Activated CD4-positive, alpha-beta T cell treated with anti-CD3 and anti-CD28 coated beads, Interleukin-2, amount 10 ng/mL, durations not matched to agents 24 days and 14 days (primary cell): ENCODE data around the gene FMO5. TPM values are rescaled to one million over a fixed set of nuclear protein-coding genes. Genes with fewer than 3 reads are reported as not detected.
"Not testable (repeated sequence)": the region's sequence is repeated elsewhere in the genome, so short reads cannot be mapped to it uniquely, and the experiment has no call there.

Experiments used
- DNase-seq: peaks from one replicate; pipeline ENCODE4 v3.0.0; 2022
- H3K27ac Mint-ChIP-seq: one replicate; pipeline ENCODE4 v1.8.0; 2022; ENCODE audit warnings: mild to moderate bottlenecking, mixed read lengths
- H3K27me3 Mint-ChIP-seq: one replicate; pipeline ENCODE4 v1.8.0; 2022; ENCODE audit warnings: mixed read lengths
- H3K36me3 Mint-ChIP-seq: one replicate; pipeline ENCODE4 v1.8.0; 2022; ENCODE audit warnings: low read depth, mild to moderate bottlenecking, mixed read lengths
- H3K4me1 Mint-ChIP-seq: one replicate; pipeline ENCODE4 v1.8.0; 2021; ENCODE audit warnings: mixed read lengths
- H3K4me3 Mint-ChIP-seq: one replicate; pipeline ENCODE4 v1.8.0; 2022; ENCODE audit warnings: mild to moderate bottlenecking, moderate library complexity, mixed read lengths
- H3K9me3 Mint-ChIP-seq: one replicate; pipeline ENCODE4 v1.8.0; 2021; ENCODE audit warnings: mixed read lengths
- intact Hi-C: fragments of 100-400 bp; cut with micrococcal nuclease; formaldehyde crosslinking; loops from one replicate; pipeline ENCODE4 v1.15.1; 2023
- total RNA-seq: library from RNA; stranded (reverse); gene quantifications from 2 replicates; pipeline ENCODE4 v1.2.3, GENCODE V29; 2022

Gene FMO5
- total RNA-seq, 1 donor from 2014 or later: 0.12 TPM

DNA sequence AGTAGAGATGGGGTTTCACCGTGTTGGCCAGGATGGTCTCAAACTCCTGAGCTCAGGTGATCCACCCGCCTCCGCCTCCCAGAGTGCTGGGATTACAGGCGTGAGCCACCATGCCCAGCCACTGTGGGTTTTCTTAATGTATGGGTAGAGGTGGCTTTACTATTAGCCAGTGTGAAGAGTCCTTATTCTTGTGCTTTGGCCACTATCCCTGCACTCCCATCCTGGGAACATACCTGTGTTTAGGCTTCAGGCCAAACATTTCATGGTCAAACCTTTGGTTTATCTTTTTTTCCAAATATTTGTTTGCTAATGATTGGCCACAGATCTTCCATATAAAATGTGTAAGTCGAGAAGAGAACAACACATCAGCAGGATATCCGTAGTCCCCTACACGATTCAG lies 16.5 kb downstream of the FMO5 start:
- H3K4me3 Mint-ChIP-seq: no peak overlapping the region
- no peak for DNase-seq
- intact Hi-C loops: no loop called here
- H3K36me3 Mint-ChIP-seq: no peaks in the 10 kb centered on the region
- no peak overlapping the region for H3K27ac Mint-ChIP-seq
- peaks cover 7% of the 10 kb centered on the region for H3K27me3 Mint-ChIP-seq
- no peaks in the 10 kb centered on the region for H3K9me3 Mint-ChIP-seq
- H3K4me1 Mint-ChIP-seq: no peaks in the 10 kb centered on the region

DNA sequence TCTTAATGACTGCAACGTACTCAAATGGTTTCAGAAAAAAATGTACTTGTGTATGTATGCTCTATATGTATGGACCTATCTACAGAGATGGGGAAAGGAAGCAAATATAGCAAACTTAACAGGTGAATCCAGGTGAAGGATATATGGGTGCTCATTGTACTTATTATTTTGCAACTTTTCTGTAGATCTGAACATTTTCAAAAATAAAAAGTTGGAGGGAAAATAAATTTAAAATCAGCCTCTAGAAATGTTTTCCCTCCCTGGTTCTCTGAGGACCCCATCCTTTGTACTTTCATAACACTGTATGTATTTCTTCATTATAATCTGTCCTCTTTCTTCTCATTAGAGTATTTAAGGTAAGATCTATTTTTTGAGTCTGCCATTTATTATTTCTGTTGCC lies 17.9 kb downstream of the FMO5 start:
- Mint-ChIP-seq H3K9me3 (peaks cover 5% of the 10 kb centered on the region), H3K36me3 (no peaks in the 10 kb centered on the region), H3K4me3 (no peak overlapping the region), H3K4me1 (no peaks in the 10 kb centered on the region), H3K27ac (no peak overlapping the region), H3K27me3 (no peaks in the 10 kb centered on the region)
- DNase-seq: no peak
- intact Hi-C loops: no loop called here

DNA sequence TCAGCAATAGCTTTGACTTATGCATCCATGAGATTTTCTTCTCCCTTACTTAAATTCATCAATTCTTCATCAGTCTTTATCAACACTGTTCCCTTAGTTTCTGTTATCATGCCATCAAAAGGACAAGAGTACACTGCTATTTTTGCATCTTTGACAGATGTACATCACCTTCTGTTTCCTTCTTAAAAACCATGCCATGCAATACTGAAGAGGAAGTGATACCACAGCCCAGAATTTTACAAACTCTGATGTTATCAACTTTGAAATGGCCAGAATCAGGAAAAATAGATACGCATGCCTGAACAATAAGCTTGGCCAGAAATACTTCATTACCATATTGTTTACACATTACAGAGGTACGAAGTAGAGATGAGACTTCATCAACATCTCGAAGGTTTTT lies 21.1 kb downstream of the FMO5 start:
- Mint-ChIP-seq H3K4me3 (no peak overlapping the region), H3K27me3 (no peaks in the 10 kb centered on the region), H3K4me1 (peaks cover 3% of the 10 kb centered on the region), H3K27ac (no peak overlapping the region), H3K36me3 (no peaks in the 10 kb centered on the region), H3K9me3 (peaks cover 5% of the 10 kb centered on the region)
- intact Hi-C loops: no loop called here
- DNase-seq: no peak

DNA sequence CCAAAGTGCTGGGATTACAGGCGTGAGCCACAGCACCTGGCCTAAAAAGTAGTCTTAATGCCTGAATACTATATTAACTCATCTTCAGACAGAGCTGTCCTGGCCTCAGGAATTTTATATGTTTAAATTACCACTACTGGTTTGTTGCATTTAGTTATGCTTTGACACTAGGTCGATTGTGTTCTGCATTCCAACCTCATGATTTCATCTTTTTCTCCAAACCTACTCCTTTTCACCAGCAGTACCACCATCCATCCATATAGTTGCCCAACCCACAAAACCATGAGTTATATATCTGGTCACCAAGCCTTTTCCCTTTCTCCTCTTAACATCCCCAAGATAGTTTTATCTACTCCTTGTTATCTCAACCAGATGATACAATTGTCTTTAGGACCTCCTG lies 22.6 kb downstream of the FMO5 start:
- H3K4me3 Mint-ChIP-seq: no peak overlapping the region
- H3K36me3 Mint-ChIP-seq: no peaks in the 10 kb centered on the region
- H3K27ac Mint-ChIP-seq: no peak overlapping the region
- H3K27me3 Mint-ChIP-seq: no peaks in the 10 kb centered on the region
- no peak for DNase-seq
- peaks cover 3% of the 10 kb centered on the region for H3K4me1 Mint-ChIP-seq
- intact Hi-C loops: no loop called here
- peaks cover 10% of the 10 kb centered on the region for H3K9me3 Mint-ChIP-seq

- peaks cover 12% of the 10 kb centered on the region for H3K9me3 Mint-ChIP-seq
- H3K36me3 Mint-ChIP-seq: no peaks in the 10 kb centered on the region
- H3K4me3 Mint-ChIP-seq: no peak overlapping the region
- no peak overlapping the region for H3K27ac Mint-ChIP-seq
- peaks cover 5% of the 10 kb centered on the region for H3K4me1 Mint-ChIP-seq
- H3K27me3 Mint-ChIP-seq: no peaks in the 10 kb centered on the region
- no peak for DNase-seq
- intact Hi-C loops: no loop called here
Measured at GRCh38 chr1:147201786-147202185, 23.4 kb downstream of the FMO5 start.

DNA sequence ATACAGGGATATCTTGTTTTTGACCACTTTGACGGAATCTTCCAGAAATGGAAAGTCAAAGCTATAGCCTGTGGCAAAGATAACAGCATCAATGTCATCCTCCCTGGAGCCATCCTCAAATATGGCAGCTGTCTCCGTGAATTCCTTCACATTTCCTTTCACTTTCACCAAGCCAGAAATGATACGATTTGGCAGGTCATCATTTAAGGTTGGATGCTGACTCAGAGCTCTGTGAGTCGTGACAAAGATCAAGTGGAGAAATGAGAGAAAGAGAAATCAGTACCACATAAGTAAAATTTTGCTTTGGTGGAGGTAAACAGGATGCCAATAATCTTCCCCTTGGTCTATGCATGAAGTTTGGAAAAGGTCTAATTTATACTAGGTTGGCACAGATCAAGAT lies 23.9 kb downstream of the FMO5 start:
- no peaks in the 10 kb centered on the region for H3K27me3 Mint-ChIP-seq
- intact Hi-C loops: no loop called here
- H3K27ac Mint-ChIP-seq: no peak overlapping the region
- H3K4me1 Mint-ChIP-seq: peaks cover 7% of the 10 kb centered on the region
- peaks cover 12% of the 10 kb centered on the region for H3K9me3 Mint-ChIP-seq
- DNase-seq: no peak
- no peak overlapping the region for H3K4me3 Mint-ChIP-seq
- H3K36me3 Mint-ChIP-seq: no peaks in the 10 kb centered on the region

GRCh38 chr1:147197324-147197723 lies 27.8 kb downstream of the FMO5 start:
- H3K27ac Mint-ChIP-seq, H3K27me3 Mint-ChIP-seq, H3K4me1 Mint-ChIP-seq, H3K4me3 Mint-ChIP-seq, intact Hi-C loops, H3K36me3 Mint-ChIP-seq: not testable (repeated sequence)
- peaks cover 12% of the 10 kb centered on the region for H3K9me3 Mint-ChIP-seq
- peak; percentile 31 for DNase-seq

DNA sequence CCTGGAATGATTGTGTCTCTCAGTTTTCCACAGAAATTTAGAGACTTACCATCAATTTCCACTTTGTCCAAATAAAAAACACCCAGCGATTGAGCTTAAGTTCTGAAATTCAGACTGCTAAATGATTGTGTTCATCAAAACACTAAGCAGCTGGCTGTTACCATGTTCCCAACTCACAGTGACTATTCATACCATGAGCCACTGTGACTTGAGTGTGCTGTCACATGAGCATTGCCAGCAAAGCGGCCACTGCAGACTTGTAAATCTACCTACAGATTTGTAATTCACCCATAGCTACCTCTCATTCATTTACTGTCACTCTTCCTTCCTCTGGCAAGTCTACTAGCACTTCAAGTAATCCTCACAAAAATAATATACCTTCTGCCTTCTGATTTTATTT lies 35.6 kb downstream of the FMO5 start:
- Mint-ChIP-seq H3K27ac (no peak overlapping the region), H3K4me3 (no peak overlapping the region), H3K9me3 (no peaks in the 10 kb centered on the region), H3K4me1 (no peaks in the 10 kb centered on the region), H3K27me3 (peaks cover 10% of the 10 kb centered on the region), H3K36me3 (no peaks in the 10 kb centered on the region)
- no peak for DNase-seq
- intact Hi-C loops: no loop called here

- H3K27me3 Mint-ChIP-seq: peaks cover 11% of the 10 kb centered on the region
- no peaks in the 10 kb centered on the region for H3K4me1 Mint-ChIP-seq
- H3K27ac Mint-ChIP-seq: no peak overlapping the region
- intact Hi-C loops: no loop called here
- no peak for DNase-seq
- no peaks in the 10 kb centered on the region for H3K36me3 Mint-ChIP-seq
- H3K9me3 Mint-ChIP-seq: no peaks in the 10 kb centered on the region
- no peak overlapping the region for H3K4me3 Mint-ChIP-seq
Measured at GRCh38 chr1:147185432-147185831, 39.7 kb downstream of the FMO5 start.

DNA sequence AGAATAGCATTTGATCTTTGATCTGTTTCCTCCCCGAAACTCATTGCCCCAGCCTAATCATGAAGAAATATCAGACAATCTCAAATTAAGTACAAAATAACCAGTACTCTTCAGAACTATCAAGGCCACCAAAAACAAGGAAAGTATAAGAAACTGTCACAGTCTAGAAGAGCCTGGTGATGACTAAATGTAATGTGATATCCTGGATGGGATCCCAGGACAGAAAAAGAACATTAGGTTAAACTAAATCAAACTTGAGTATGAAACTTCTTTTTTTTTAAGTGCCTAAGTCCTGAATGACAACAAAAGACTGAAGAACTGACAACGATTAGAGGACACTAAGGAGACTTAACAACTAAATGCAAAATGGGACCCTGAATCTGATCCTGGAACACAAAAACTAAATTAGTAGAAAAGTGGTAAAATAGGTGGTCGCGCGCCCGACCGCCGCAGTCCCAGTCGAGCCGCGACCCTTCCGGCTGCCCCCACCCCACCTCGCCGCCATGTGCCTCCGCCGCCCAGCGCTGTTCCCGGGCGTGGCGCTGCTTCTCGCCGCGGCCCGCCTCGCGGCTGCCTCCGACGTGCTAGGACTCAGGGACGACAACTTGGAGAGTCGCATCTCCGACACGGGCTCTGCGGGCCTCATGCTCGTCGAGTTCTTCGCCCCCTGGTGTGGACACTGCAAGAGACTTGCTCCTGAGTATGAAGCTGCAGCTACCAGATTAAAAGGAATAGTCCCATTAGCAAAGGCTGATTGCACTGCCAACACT lies 47.3 kb downstream of the FMO5 start:
- Mint-ChIP-seq H3K36me3 (peaks cover 7% of the 10 kb centered on the region), H3K4me1 (peaks cover 12% of the 10 kb centered on the region), H3K4me3 (no peak overlapping the region), H3K27me3 (peaks cover 18% of the 10 kb centered on the region), H3K9me3 (peaks cover 14% of the 10 kb centered on the region), H3K27ac (no peak overlapping the region)
- no peak for DNase-seq
- intact Hi-C loops: no loop called here

GRCh38 chr1:147172168-147173016 lies 52.7 kb downstream of the FMO5 start, which contains the start of gene PRKAB2:
Gene PRKAB2, minus strand, starts transcription at chr1:147172470. Its CDS starts 326 bp downstream, at chr1:147172144.
- Mint-ChIP-seq H3K27ac (peak within 1 kb of the TSS; percentile 96), H3K4me1 (peaks cover 32% of the 10 kb centered on the region), H3K36me3 (peaks cover 10% of the 10 kb centered on the region), H3K27me3 (peaks cover 2% of the 10 kb centered on the region), H3K9me3 (peaks cover 6% of the 10 kb centered on the region), H3K4me3 (peak within 1 kb of the TSS; percentile 98)
- intact Hi-C loops: loop anchor here (1.0 to 2.0 kb wide), 2 partner anchors 70 to 88 kb away; partner anchors contain the start of gene CHD1L
- DNase-seq: peak; percentile 97

- Mint-ChIP-seq H3K27me3 (no peaks in the 10 kb centered on the region), H3K27ac (peak overlapping the region; percentile 83), H3K9me3 (peaks cover 6% of the 10 kb centered on the region), H3K36me3 (peaks cover 16% of the 10 kb centered on the region), H3K4me3 (peak overlapping the region; percentile 98), H3K4me1 (peaks cover 32% of the 10 kb centered on the region)
- intact Hi-C loops: loop anchor here (1.0 to 2.0 kb wide), 2 partner anchors 71 to 87 kb away; partner anchors contain the start of gene CHD1L
- DNase-seq: peak; percentile 60
Measured at GRCh38 chr1:147171399-147172167, 53.6 kb downstream of the FMO5 start.

DNA sequence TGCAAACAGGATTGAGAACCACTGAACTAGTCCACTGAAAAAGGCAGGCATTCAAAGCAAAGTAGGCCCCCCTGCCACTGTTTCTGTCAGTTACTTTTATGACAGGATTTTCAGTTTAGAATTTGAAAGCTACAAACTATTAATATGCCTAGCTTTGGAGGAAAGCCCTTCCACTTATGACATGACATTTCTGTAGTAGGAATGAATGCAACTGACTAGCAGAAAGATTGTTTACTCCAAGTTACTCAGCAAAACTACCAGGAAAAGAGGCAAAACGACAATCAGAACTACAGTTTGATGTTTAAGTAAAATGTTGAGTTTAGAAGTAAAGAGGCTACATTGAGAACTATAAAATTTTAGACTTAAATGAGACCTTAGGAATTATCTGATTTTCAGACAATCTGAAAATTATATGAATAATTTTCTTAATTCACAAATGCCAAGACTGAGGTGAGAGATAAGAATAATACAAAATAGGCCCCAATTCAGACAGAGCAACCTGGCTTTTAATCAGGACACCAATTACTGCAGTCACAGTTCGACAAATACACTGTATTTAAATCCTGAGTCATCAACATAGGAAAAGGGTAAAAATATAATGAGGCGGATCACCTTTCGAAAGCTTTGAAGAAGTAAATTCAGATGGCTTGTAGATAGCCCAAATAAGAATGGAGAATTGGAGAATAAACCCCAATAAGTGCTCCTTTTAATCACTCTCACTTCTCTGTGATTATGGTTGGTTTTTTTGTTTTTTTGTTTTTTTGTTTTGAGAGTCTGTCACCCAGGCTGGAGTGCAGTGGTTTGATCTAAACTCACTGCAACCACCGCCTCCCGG lies 55.1 kb downstream of the FMO5 start:
- peaks cover 32% of the 10 kb centered on the region for H3K4me1 Mint-ChIP-seq
- H3K27ac Mint-ChIP-seq: no peak overlapping the region
- DNase-seq: no peak
- peaks cover 6% of the 10 kb centered on the region for H3K9me3 Mint-ChIP-seq
- H3K36me3 Mint-ChIP-seq: peaks cover 23% of the 10 kb centered on the region
- H3K4me3 Mint-ChIP-seq: peak overlapping the region; percentile 36
- intact Hi-C loops: no loop called here
- no peaks in the 10 kb centered on the region for H3K27me3 Mint-ChIP-seq
